Brain pericyte (primary cell): ENCODE results near the gene LGALS4.
"Not testable (repeated sequence)": the region's sequence is repeated elsewhere in the genome, so short reads cannot be mapped to it uniquely, and the experiment has no call there.

Experiments used
- DNase-seq: peaks from one replicate; pipeline ENCODE4 v3.0.0-alpha.2; 2012; ENCODE audit warnings: low read depth, low spot score

LGALS4 gene

GRCh38 chr19:38812841-38813320 lies at the start of gene LGALS4:
LGALS4 (minus strand) TSS chr19:38812945; CDS start chr19:38812886, 59 bp downstream.
- DNase-seq = no peak

DNA sequence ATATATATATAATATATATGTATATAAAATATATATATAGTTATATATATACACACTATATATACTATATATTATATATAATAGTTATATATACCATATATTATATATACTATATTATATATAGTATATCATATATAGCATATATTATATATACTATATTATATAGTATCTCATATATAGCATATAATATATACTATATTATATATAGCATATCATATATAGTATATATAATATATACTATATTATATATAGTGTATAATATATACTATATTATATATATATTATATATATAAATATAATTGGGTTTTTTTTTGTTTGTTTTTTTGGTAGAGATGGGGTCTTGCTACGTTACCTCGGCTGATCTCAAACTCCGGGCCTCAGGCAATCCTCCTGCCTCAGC lies 48.6 kb upstream of the LGALS4 start:
- no peak for DNase-seq

GRCh38 chr19:38859631-38860204 lies 47.0 kb upstream of the LGALS4 start:
- DNase-seq = not testable (repeated sequence)

- no peak for DNase-seq
Measured at GRCh38 chr19:38856813-38857212, 44.1 kb upstream of the LGALS4 start.

DNA sequence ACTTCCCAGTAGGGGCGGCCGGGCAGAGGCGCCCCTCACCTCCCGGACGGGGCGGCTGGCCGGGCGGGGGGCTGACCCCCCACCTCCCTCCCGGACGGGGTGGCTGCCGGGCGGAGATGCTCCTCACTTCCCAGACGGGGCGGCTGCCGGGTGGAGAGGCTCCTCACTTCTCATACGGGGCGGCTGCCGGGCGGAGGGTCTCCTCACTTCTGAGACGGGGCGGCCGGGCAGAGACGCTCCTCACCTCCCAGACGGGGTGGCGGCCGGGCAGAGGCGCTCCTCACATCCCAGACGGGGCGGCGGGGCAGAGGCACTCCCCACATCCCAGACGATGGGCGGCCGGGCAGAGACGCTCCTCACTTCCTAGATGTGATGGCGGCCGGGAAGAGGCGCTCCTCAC lies 43.0 kb upstream of the LGALS4 start:
- DNase-seq = not testable (repeated sequence)

- not testable (repeated sequence) for DNase-seq
Measured at GRCh38 chr19:38854961-38855360, 42.2 kb upstream of the LGALS4 start.

GRCh38 chr19:38853214-38853613 lies 40.5 kb upstream of the LGALS4 start:
- DNase-seq = no peak

GRCh38 chr19:38852231-38853044 lies 39.7 kb upstream of the LGALS4 start:
- DNase-seq = no peak

DNA sequence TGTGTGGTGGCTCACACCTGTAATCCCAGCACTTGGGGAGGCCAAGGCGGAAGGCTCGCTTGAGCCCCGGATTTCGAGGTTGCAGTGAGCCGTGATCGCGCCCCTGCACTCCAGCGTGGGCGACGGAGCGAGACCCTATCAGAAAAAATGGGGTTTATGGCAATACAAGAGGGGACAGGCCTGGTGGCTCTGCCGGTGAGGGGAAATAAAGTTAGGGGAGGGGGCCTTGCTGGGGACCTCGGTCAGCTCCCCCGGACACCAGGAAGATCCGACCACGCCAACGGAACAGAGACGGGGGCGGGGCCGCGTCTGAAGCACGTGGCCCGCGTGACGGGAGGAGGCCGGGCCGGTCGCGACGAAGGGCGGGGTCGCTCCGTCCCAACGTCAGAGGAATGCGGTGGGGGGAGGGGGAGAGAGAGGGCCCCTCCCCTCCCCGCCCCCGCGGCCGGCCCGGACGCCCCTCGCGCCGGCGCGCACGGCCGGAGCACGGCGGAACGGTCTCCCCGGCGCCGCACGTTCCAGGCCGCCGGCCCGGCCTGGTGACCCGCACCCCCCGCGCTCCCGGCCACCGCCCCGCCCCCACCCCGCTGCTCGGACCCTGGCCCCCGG lies 39.0 kb upstream of the LGALS4 start:
- peak; percentile 48 for DNase-seq

DNA sequence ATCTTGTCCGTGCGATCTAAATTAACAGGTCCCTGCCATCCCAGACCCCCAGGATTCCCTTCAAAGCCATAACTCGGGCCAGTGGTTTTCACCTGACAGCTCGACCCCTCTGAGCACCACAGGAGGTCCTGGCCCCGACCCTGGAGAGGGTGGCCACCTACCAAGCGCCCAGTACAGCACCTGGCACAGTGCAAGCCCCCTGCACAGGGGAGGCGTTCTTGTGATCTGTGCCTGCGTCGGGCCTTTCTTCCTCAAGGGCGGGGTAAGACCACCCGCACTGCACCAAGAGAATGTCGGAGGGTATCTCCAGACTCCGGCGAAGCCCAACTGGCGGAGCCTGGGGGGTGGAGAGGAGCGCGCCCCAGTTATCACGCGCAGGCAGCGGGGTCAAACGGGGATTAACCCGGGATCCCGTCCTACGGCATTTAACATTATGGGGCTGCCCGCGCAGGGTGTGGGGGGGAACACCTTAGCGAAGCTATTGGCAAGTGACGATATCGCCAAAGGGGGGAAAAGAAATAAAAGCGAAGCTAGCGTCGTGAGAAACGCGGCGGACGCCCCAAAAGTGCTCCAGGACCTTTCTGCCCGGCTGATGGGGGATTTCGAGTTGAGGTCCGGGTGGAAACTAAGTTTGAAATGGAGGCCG lies 38.4 kb upstream of the LGALS4 start:
- no peak for DNase-seq

- no peak for DNase-seq
Measured at GRCh38 chr19:38850436-38850975, 37.8 kb upstream of the LGALS4 start.

DNA sequence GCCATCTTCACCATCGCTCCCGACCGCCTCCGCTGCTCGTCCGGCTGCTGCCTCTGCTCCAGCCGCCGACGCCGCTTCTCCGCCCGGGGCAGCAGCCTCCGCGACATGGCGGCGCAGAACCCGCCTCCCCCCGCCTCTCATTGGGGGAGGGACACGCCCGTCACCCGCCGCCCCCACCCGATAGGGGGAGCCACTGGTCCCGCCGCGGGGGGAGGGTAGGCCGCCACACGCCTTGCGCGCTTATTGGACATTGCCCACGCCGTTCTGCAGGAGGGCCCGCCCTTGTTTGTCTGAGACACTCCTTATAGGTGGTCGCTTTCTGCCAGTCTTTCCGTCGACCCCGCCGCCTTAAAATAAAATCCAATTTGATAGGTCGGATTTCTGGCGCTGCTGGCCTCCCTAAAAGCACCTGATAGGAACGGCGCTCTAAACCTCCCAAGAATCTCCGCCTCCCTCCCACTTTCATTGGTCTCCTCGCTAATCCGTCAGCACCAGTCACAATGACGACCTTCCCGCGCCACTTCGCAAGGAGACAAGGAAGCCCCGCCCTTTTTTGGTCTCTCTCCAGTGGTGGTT lies 37.2 kb upstream of the LGALS4 start, which contains the start of gene HNRNPL:
Gene HNRNPL, minus strand, starts transcription at position 127 of the 576 bp plus-strand sequence. Its CDS starts 20 bp downstream, at position 107.
- DNase-seq = peak; percentile 100

DNA sequence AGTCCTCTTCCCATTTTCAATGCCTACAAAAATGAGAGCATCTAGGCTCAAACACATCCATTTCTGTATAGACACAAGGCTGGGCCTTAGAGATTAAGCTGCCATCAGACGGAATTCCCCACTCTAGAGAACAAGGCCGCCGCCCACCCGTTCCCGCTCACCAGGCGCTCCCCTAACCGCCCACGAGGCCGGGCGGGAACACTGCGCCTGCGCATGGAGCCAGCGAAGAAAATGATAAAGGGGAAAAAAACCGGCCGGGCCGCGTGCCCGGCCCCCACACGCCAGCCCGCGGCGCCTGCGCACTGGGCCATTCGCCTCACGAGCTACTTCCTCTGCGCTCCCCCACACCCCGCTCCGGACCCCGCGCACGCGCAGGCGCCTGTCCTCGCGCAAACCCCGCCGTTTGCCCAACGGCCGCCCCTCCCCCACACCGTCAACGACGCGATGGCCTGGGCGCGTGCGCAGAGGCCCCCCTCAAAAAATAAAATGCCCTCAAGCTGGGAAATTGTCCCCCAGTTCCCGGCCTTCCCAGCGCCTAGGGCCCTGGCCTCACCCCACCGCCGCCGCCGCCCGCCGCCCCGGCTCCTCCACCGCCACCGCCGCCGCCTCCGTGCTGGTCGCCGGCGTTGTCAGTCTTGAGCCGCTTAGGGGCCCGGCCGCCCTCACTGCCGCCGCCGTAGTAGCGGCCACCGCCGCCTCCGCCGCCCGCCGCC lies 36.6 kb upstream of the LGALS4 start:
- peak; percentile 73 for DNase-seq

DNA sequence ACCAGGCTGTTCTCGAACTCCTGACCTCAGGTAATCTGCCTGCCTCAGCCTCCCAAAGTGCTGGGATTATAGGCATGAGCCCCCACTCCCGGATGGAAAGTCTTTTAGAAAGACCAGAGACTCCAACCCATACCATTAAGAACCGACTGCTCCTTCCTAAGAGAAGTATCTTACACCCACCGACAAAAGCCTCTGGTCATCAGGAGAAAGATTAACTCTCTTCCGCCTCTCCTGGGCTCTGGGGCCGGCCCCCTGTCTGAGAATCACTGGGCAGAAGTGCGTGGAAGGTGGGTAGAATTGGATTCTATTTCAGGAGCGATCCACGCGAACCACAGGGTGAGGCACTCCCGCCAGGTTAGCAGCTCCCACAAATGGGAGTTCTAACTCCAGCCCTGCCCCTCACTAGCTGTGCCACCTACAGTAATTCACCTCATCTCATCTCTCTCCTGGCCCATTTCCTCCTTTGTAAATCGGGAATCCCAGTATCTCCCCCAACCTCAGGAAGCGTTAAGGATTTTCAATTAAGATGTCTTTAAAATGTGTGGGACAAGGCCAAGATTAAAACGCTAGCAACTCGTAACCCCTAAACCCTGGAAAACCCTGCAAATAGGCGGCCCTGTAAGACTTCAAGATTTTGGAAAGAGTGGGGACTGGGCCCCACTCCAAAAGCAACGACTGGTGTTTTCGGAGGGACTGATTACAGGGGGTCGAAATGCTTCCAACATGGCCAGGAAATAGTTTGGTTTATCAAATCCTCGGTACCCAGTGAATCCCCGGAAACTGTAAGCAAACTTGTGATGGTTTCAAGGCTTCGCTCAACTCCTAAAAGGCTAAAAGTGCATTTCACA lies 35.8 kb upstream of the LGALS4 start:
- no peak for DNase-seq

DNA sequence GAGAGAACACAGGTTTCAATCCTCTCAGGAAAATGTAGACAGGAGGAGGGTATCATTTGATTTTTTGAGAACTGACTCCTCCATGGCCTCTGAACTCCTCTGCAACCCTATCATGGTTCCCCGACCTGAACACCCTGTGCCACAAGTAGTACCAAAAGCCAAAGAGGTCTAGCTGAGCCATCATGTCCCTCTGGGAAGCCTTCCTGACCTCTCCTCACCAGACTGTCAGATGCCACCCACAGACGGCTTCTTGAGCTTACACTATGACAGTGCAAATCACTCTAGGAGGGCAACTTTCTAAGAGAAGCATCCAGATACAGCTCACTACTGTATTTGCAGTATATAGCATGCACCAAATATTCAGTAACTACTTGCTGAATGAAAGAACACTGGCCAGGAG lies 33.4 kb upstream of the LGALS4 start:
- DNase-seq = no peak

GRCh38 chr19:38845374-38846024 lies 32.8 kb upstream of the LGALS4 start:
- no peak for DNase-seq

DNA sequence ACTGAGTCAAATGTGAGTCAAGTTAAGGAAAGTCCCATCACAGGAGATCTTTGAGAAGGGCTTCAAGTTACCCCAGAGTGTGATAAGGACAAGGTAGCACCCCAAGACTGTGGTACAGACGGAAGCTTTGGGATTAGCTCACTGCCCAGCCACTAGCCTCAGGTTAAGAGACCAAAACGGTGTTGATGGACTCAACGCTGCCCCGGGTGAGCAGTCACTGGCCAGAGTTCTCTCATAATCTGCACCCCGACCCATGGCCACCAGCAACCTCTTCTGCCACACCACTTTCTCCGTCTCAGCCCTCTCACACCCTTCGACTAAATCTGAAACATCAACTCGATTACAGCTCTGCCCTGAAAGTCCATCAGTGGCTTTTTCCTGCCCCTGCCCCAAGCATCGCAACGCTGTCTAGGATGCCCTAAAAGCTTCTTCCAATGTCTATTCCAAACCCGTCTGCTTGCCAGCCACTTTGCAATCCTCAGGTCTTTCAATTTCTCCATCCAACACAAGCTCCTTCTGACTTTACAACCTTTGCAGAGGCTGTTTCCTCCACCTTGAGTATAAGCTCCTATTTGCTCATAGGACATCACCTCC lies 31.4 kb upstream of the LGALS4 start:
- no peak for DNase-seq

DNA sequence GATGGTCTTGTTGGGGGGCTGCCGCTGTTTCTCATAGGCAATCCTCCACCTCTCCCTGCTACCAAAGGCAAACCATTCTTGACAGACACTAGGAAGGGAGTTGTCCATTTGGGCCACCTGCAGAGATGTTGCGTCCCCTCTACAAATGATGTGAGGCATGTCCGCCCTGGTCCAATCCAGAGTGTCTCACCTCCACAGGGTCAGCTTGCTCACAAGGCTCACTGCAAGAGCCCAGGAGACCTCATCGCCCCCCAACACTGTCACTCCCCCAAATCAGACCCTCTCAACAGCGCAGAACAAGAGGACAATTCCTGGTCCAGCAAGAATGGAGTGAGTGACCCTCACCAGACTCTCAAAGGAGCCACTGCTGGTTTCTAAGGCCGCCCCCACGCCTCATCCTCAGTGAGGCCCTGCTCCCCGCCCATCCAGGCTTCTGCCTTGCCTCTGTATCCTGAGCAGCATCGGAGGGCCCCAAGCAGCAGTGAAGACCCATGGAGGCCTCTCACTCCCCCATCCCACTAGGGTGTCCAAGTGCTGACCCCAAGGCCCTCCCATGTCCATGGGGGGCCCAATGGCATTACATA lies 30.5 kb upstream of the LGALS4 start:
- no peak for DNase-seq
